DOHH2 (cell line): ENCODE data around the gene RGMA.

Experiments
- EZH2phosphoT487 ChIP-seq: fragments of 200-600 bp; sonication (generic); IDR thresholded peaks from 2 replicates; pipeline ENCODE4 v1.6.1; 2017; ENCODE audit warnings: borderline replicate concordance, mild to moderate bottlenecking, antibody characterized with exemption, low read length, moderate library complexity, mixed read lengths
- TF ChIP-seq, protein P1 (sequence below): fragments of 200-600 bp; sonication (generic); IDR thresholded peaks from one replicate; pipeline ENCODE4 v1.5.1; 2014; ENCODE audit warnings: antibody characterized with exemption, mild to moderate bottlenecking, low read depth, low read length; ENCODE audit not compliant: poor library complexity, severe bottlenecking

DNA sequence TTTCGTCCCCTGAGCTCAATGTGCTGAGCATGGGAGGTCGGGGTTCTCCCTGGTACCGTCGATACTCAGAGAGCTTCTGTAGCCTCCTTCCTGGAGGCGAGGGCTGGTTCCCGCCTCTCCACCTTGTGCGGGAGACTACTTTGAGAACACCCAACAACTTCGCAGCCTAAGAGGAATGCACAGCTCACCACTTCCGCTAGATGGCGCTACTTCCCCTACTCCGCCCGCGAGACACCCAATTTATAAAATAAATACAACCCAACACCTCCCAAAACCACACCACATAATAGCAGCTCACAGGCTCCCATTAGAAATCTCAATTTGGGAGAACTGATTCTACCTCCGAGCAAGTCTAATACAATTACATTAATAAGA lies 1.2 kb downstream of the RGMA start:
- TF ChIP-seq, protein P1, sequence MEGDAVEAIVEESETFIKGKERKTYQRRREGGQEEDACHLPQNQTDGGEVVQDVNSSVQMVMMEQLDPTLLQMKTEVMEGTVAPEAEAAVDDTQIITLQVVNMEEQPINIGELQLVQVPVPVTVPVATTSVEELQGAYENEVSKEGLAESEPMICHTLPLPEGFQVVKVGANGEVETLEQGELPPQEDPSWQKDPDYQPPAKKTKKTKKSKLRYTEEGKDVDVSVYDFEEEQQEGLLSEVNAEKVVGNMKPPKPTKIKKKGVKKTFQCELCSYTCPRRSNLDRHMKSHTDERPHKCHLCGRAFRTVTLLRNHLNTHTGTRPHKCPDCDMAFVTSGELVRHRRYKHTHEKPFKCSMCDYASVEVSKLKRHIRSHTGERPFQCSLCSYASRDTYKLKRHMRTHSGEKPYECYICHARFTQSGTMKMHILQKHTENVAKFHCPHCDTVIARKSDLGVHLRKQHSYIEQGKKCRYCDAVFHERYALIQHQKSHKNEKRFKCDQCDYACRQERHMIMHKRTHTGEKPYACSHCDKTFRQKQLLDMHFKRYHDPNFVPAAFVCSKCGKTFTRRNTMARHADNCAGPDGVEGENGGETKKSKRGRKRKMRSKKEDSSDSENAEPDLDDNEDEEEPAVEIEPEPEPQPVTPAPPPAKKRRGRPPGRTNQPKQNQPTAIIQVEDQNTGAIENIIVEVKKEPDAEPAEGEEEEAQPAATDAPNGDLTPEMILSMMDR, result peak; percentile 89
- no peak for TF ChIP-seq EZH2phosphoT487
